Adrenal gland (tissue), 5 donors: ENCODE results near the gene ARMS2.

Source experiments
- POLR2A ChIP-seq, 2 donors: fragments of 450-650 bp; IDR thresholded peaks; one replicate each; pipeline ENCODE4 v1.6.1; 2017; ENCODE audit warnings: antibody characterized with exemption in 2 of 2, mild to moderate bottlenecking in 2 of 2, moderate library complexity in 1 of 2
- TF ChIP-seq, protein P1 (sequence below), 6 experiments: fragments of 450-650 bp in 4 of 6; fragments of 200-600 bp in 2 of 6; sonication (generic) in 1 of 6; IDR thresholded peaks; 1 replicate in 5 of 6; 2 replicates in 1 of 6; pipeline versions ENCODE4 v1.5.1 to v1.8.0; 2016 to 2021; ENCODE audit warnings: antibody characterized with exemption in 6 of 6, mild to moderate bottlenecking in 2 of 6, moderate library complexity in 1 of 6
- donor health status: DM: no; HTN: no; CAD: no.

DNA sequence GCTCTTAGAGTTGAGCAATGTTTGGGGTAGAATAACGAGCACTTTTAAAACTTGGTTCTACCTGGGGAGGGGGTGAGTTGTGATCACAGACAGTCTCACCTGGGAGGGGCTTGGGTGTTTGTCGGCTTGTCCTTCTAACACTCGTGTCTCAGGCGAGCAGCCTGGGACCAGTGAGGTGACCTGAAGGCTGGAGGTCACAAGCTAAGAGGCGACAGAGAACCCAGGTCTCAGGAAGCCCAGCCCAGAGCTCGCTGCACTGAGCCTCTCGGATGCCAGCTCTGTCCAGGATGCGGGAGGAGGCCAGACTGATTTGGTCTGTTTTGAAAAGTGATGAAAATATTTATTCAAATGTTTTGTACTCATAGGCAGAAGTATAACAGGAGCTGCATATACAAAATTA lies 18.7 kb downstream of the ARMS2 start:
- TF ChIP-seq, protein P1, sequence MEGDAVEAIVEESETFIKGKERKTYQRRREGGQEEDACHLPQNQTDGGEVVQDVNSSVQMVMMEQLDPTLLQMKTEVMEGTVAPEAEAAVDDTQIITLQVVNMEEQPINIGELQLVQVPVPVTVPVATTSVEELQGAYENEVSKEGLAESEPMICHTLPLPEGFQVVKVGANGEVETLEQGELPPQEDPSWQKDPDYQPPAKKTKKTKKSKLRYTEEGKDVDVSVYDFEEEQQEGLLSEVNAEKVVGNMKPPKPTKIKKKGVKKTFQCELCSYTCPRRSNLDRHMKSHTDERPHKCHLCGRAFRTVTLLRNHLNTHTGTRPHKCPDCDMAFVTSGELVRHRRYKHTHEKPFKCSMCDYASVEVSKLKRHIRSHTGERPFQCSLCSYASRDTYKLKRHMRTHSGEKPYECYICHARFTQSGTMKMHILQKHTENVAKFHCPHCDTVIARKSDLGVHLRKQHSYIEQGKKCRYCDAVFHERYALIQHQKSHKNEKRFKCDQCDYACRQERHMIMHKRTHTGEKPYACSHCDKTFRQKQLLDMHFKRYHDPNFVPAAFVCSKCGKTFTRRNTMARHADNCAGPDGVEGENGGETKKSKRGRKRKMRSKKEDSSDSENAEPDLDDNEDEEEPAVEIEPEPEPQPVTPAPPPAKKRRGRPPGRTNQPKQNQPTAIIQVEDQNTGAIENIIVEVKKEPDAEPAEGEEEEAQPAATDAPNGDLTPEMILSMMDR (IDR thresholded peaks at IDR 0.05), result no peak
- no peak for TF ChIP-seq POLR2A (IDR thresholded peaks at IDR 0.05)
